Measurements from ENCODE around the gene LY6G5B. TPM values are rescaled to one million over a fixed set of nuclear protein-coding genes. Genes with fewer than 3 reads are reported as not detected.

The LY6G5B gene
- total and polyA plus RNA-seq, 2 donors (not counting 3 experiments of a cell fraction or from before 2014, with no cell fraction given) = 15.4 to 25.0 TPM

GRCh38 chr6:31641370-31641769, 28.4 kb upstream of the LY6G5B start:
- Histone ChIP-seq H3K4me1 (ENCODE audit: control insufficient read depth, extremely low read depth, insufficient read depth, low read length) (no peaks in the 10 kb centered on the region), H4K20me1 (replicated peaks; ENCODE audit: control insufficient read depth, extremely low read depth, insufficient read depth, low read length) (no peaks in the 10 kb centered on the region), H3K9me1 (replicated peaks; ENCODE audit: control insufficient read depth, extremely low read depth, insufficient read depth, low read length) (no peaks in the 10 kb centered on the region), H3K4me3 (replicated peaks in 1 of 3; ENCODE audit: insufficient read depth in 1 of 3, low read depth in 1 of 3, low read length in 3 of 3) (no peak overlapping the region), H3K9ac (replicated peaks; ENCODE audit: extremely low read depth, insufficient read depth, low read length) (no peak overlapping the region), H3K9me3 (replicated peaks; ENCODE audit: control insufficient read depth, insufficient read depth, low read length) (no peaks in the 10 kb centered on the region), H3K27me3 (ENCODE audit: control insufficient read depth in 2 of 2, insufficient read depth in 2 of 2, low read length in 2 of 2) (no peaks in the 10 kb centered on the region), H3K4me2 (ENCODE audit: insufficient read depth, low read length) (no peak overlapping the region), H3K36me3 (ENCODE audit: control insufficient read depth in 2 of 2, extremely low read depth in 1 of 2, insufficient read depth in 2 of 2, low read length in 2 of 2) (peaks cover 34 to 68% of the 10 kb centered on the region in 2 experiments), H3K27ac (ENCODE audit: insufficient read depth, low read depth, low read length) (no peak overlapping the region), H3K79me2 (ENCODE audit: control insufficient read depth, insufficient read depth, low read length) (no peaks in the 10 kb centered on the region), H2AFZ (ENCODE audit: low read depth, low read length) (no peak overlapping the region)
- CTCF ChIA-PET = interaction anchor here (1.0 to 2.5 kb wide), 3 partner anchors 10 to 91 kb away, joined by 4 to 8 read pairs (median 5); no protein-coding TSS in a partner anchor
- FAIRE-seq (no peak), DNase-seq (ENCODE audit: low read depth, low spot score) (no peak)
- no TSS peak for BruUV-seq (replicated peaks)
- dilution Hi-C loops (cut with MboI; ENCODE audit: extremely low pct_ligation_motif_present, low sequenced_read_pairs) = no loop called here
- intact Hi-C loops (cut with micrococcal nuclease) = no loop called here
- POLR2A ChIA-PET = no interaction called here
- TF ChIP-seq JUN (IDR thresholded peaks at IDR 0.05; ENCODE audit: borderline replicate concordance, insufficient read depth, insufficient read length, low read depth) (no peak), MYC (IDR thresholded peaks at IDR 0.05; ENCODE audit: low read depth, low read length) (no peak), MAX (IDR thresholded peaks at IDR 0.05; ENCODE audit: insufficient read depth, insufficient read length) (no peak), POLR2AphosphoS5 (IDR thresholded peaks at IDR 0.05; ENCODE audit: insufficient read depth, low read depth, low read length) (no peak)

- H3K4me1 ChIP-seq (ENCODE audit: control insufficient read depth, extremely low read depth, insufficient read depth, low read length) = no peaks in the 10 kb centered on the region
- no peak overlapping the region for H2AFZ ChIP-seq (ENCODE audit: low read depth, low read length)
- POLR2A ChIA-PET = no interaction called here
- dilution Hi-C loops (cut with MboI; ENCODE audit: extremely low pct_ligation_motif_present, low sequenced_read_pairs) = no loop called here
- no peak for FAIRE-seq
- no peak for DNase-seq (ENCODE audit: low read depth, low spot score)
- intact Hi-C loops (cut with micrococcal nuclease) = no loop called here
- BruUV-seq (replicated peaks) = no TSS peak
- H3K36me3 ChIP-seq (ENCODE audit: control insufficient read depth in 2 of 2, extremely low read depth in 1 of 2, insufficient read depth in 2 of 2, low read length in 2 of 2) = peaks cover 30 to 64% of the 10 kb centered on the region in 2 experiments
- H3K9ac ChIP-seq (replicated peaks; ENCODE audit: extremely low read depth, insufficient read depth, low read length) = no peak overlapping the region
- no peaks in the 10 kb centered on the region for H4K20me1 ChIP-seq (replicated peaks; ENCODE audit: control insufficient read depth, extremely low read depth, insufficient read depth, low read length)
- no peak overlapping the region for H3K27ac ChIP-seq (ENCODE audit: insufficient read depth, low read depth, low read length)
- no peaks in the 10 kb centered on the region for H3K27me3 ChIP-seq (ENCODE audit: control insufficient read depth in 2 of 2, insufficient read depth in 2 of 2, low read length in 2 of 2)
- CTCF ChIA-PET = interaction anchor here (0.7 to 1.1 kb wide), 3 partner anchors 9 to 187 kb away, joined by 3 to 4 read pairs (median 3); no protein-coding TSS in a partner anchor
- H3K9me3 ChIP-seq (replicated peaks; ENCODE audit: control insufficient read depth, insufficient read depth, low read length) = no peaks in the 10 kb centered on the region
- H3K9me1 ChIP-seq (replicated peaks; ENCODE audit: control insufficient read depth, extremely low read depth, insufficient read depth, low read length) = no peaks in the 10 kb centered on the region
- H3K4me3 ChIP-seq (replicated peaks in 1 of 3; ENCODE audit: insufficient read depth in 1 of 3, low read depth in 1 of 3, low read length in 3 of 3) = no peak overlapping the region
- no peaks in the 10 kb centered on the region for H3K79me2 ChIP-seq (ENCODE audit: control insufficient read depth, insufficient read depth, low read length)
- H3K4me2 ChIP-seq (ENCODE audit: insufficient read depth, low read length) = no peak overlapping the region
- TF ChIP-seq FOS (IDR thresholded peaks at IDR 0.05; ENCODE audit: borderline replicate concordance, insufficient read depth, low read length) = no peak
Observed at GRCh38 chr6:31642798-31643570, 26.8 kb upstream of the LY6G5B start.
